Measurements from ENCODE around the gene GTF3C5. TPM values are rescaled to one million over a fixed set of nuclear protein-coding genes. Genes with fewer than 3 reads are reported as not detected.
A peak's percentile ranks its signal among the peaks of the same experiment; 100 is the strongest.

The GTF3C5 gene
- total and polyA plus RNA-seq, 9 of the 15 experiments (the other 6 are each of a cell fraction or from before 2014, with no cell fraction given): 3.8 to 118 (median 83.7) TPM

GRCh38 chr9:132998831-132999635 lies 31.8 kb upstream of the GTF3C5 start (continued):
- no peak for TF ChIP-seq NFE2L1 (tag; IDR thresholded peaks at IDR 0.05; ENCODE audit: borderline replicate concordance, low read depth)
- TF ChIP-seq TAL1 (IDR thresholded peaks at IDR 0.05): peak; percentile 94
- TF ChIP-seq, protein P1, sequence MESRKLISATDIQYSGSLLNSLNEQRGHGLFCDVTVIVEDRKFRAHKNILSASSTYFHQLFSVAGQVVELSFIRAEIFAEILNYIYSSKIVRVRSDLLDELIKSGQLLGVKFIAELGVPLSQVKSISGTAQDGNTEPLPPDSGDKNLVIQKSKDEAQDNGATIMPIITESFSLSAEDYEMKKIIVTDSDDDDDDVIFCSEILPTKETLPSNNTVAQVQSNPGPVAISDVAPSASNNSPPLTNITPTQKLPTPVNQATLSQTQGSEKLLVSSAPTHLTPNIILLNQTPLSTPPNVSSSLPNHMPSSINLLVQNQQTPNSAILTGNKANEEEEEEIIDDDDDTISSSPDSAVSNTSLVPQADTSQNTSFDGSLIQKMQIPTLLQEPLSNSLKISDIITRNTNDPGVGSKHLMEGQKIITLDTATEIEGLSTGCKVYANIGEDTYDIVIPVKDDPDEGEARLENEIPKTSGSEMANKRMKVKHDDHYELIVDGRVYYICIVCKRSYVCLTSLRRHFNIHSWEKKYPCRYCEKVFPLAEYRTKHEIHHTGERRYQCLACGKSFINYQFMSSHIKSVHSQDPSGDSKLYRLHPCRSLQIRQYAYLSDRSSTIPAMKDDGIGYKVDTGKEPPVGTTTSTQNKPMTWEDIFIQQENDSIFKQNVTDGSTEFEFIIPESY (CRISPR knock-in tag; IDR thresholded peaks at IDR 0.05): 0 out of 2 replicates have a peak, but pooled peaks have one; percentile 8
- TF ChIP-seq, protein P2, sequence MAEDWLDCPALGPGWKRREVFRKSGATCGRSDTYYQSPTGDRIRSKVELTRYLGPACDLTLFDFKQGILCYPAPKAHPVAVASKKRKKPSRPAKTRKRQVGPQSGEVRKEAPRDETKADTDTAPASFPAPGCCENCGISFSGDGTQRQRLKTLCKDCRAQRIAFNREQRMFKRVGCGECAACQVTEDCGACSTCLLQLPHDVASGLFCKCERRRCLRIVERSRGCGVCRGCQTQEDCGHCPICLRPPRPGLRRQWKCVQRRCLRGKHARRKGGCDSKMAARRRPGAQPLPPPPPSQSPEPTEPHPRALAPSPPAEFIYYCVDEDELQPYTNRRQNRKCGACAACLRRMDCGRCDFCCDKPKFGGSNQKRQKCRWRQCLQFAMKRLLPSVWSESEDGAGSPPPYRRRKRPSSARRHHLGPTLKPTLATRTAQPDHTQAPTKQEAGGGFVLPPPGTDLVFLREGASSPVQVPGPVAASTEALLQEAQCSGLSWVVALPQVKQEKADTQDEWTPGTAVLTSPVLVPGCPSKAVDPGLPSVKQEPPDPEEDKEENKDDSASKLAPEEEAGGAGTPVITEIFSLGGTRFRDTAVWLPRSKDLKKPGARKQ (CRISPR knock-in tag; IDR thresholded peaks at IDR 0.05): no peak
- TF ChIP-seq ATF2 (CRISPR knock-in tag; IDR thresholded peaks at IDR 0.05): no peak
- TF ChIP-seq SOX6 (IDR thresholded peaks at IDR 0.05): peak; percentile 82
- no peak for TF ChIP-seq USF2 (CRISPR knock-in tag; IDR thresholded peaks at IDR 0.05)
- TF ChIP-seq, protein P3, sequence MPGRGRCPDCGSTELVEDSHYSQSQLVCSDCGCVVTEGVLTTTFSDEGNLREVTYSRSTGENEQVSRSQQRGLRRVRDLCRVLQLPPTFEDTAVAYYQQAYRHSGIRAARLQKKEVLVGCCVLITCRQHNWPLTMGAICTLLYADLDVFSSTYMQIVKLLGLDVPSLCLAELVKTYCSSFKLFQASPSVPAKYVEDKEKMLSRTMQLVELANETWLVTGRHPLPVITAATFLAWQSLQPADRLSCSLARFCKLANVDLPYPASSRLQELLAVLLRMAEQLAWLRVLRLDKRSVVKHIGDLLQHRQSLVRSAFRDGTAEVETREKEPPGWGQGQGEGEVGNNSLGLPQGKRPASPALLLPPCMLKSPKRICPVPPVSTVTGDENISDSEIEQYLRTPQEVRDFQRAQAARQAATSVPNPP (IDR thresholded peaks at IDR 0.05; ENCODE audit: borderline replicate concordance, insufficient read depth, insufficient read length): no peak
- TF ChIP-seq ZNF444 (CRISPR knock-in tag; IDR thresholded peaks at IDR 0.05): 0 out of 2 replicates have a peak, but pooled peaks have one; percentile 28
- no peak for TF ChIP-seq ZNF253 (CRISPR knock-in tag; conservative IDR thresholded peaks at IDR 0.05)
- TF ChIP-seq ASH1L (IDR thresholded peaks at IDR 0.05; ENCODE audit: borderline replicate concordance, low read depth, partially characterized antibody): no peak
- no peak for TF ChIP-seq IRF9 (tag; IDR thresholded peaks at IDR 0.05)
- TF ChIP-seq DACH1 (IDR thresholded peaks at IDR 0.05; ENCODE audit: partially characterized antibody): no peak
- TF ChIP-seq, protein P4, sequence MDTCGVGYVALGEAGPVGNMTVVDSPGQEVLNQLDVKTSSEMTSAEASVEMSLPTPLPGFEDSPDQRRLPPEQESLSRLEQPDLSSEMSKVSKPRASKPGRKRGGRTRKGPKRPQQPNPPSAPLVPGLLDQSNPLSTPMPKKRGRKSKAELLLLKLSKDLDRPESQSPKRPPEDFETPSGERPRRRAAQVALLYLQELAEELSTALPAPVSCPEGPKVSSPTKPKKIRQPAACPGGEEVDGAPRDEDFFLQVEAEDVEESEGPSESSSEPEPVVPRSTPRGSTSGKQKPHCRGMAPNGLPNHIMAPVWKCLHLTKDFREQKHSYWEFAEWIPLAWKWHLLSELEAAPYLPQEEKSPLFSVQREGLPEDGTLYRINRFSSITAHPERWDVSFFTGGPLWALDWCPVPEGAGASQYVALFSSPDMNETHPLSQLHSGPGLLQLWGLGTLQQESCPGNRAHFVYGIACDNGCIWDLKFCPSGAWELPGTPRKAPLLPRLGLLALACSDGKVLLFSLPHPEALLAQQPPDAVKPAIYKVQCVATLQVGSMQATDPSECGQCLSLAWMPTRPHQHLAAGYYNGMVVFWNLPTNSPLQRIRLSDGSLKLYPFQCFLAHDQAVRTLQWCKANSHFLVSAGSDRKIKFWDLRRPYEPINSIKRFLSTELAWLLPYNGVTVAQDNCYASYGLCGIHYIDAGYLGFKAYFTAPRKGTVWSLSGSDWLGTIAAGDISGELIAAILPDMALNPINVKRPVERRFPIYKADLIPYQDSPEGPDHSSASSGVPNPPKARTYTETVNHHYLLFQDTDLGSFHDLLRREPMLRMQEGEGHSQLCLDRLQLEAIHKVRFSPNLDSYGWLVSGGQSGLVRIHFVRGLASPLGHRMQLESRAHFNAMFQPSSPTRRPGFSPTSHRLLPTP (IDR thresholded peaks at IDR 0.05; ENCODE audit: borderline replicate concordance, extremely low read depth, insufficient read length): no peak
- TF ChIP-seq BRD4 (IDR thresholded peaks at IDR 0.05): 0 out of 2 replicates have a peak, but pooled peaks have one; percentile 41
